ENCODE measurements around the gene PCDH7. TPM values are rescaled to one million over a fixed set of nuclear protein-coding genes. Genes with fewer than 3 reads are reported as not detected.
A peak's percentile ranks its signal among the peaks of the same experiment; 100 is the strongest.

The PCDH7 gene
- total RNA-seq, 4 donors from 2014 or later = 221 to 356 (median 299) TPM

- TF ChIP-seq CTCF (IDR thresholded peaks at IDR 0.05) (no peak), EP300 (IDR thresholded peaks at IDR 0.05) (no peak), POLR2AphosphoS5 (IDR thresholded peaks at IDR 0.05) (no peak), POLR2A (IDR thresholded peaks at IDR 0.05; ENCODE audit: low read depth) (no peak)
- no peak for DNase-seq (ENCODE audit: extremely low spot score)
- Histone ChIP-seq H3K36me3 (no peaks in the 10 kb centered on the region), H3K4me1 (peaks cover 0 to 46% (median 15%) of the 10 kb centered on the region in 4 donors), H3K27ac (replicated peaks in 1 of 4) (peak overlapping the region in 2 of 4 donors; percentile 21 to 39), H3K27me3 (no peaks in the 10 kb centered on the region), H3K9me3 (no peaks in the 10 kb centered on the region), H3K4me3 (no peak overlapping the region)
- WGBS = 39% methylated on average over 2 of the region's 2 CpGs
- intact Hi-C loops (cut with DNase I) = no loop called here
Measured at GRCh38 chr4:30776921-30777415, 56.8 kb downstream of the PCDH7 start.

Measured in esophagus muscularis mucosa (tissue), 4 donors.